Panc1 (cell line): Measurements from ENCODE around the gene RHEB. TPM values are rescaled to one million over a fixed set of nuclear protein-coding genes. Genes with fewer than 3 reads are reported as not detected.

Source experiments
- ATAC-seq: fragments of 200-7000 bp; cut with Tn5 transposase; 2 replicates; pipeline ENCODE4 v1.9.1; 2020; ENCODE audit warnings: mild to moderate bottlenecking, moderate library complexity
- BruUV-seq: library from RNA; stranded (reverse); fragments of 400-500 nt; replicated peaks from 2 replicates; lab custom pipeline; 2021; lab: Mats Ljungman, UMichigan
- CTCF ChIA-PET: fragments of 300-600 bp; sonication (Branson Sonifier 250); formaldehyde crosslinking; loops from one replicate; lab custom pipeline; 2022; ENCODE audit warnings: antibody characterized with exemption; lab: Charles Lee
- POLR2A ChIA-PET: fragments of 300-600 bp; sonication (Branson Sonifier 250); formaldehyde crosslinking; loops from one replicate; lab custom pipeline; 2022; ENCODE audit warnings: antibody characterized with exemption; lab: Charles Lee
- DNase-seq: peaks from one replicate; pipeline ENCODE4 v3.0.0-alpha.2; 2010; ENCODE audit warnings: low read depth, low spot score
- H3K27ac ChIP-seq: 2 replicates; pipeline ENCODE4 v1.5.1; 2011; ENCODE audit warnings: mild to moderate bottlenecking, low read length, inconsistent platforms
- H3K27me3 ChIP-seq: fragments of 200-500 bp; sonication (Bioruptor generic); 2 replicates; pipeline ENCODE4 v1.6.0; 2014; ENCODE audit warnings: low read length, inconsistent platforms; ENCODE audit not compliant: control insufficient read depth, insufficient read depth
- H3K36me3 ChIP-seq: fragments of 200-500 bp; sonication (Bioruptor generic); 2 replicates; pipeline ENCODE4 v1.5.1; 2014; ENCODE audit warnings: inconsistent platforms, mild to moderate bottlenecking, low read length, moderate library complexity; ENCODE audit not compliant: control insufficient read depth, insufficient read depth
- H3K4me1 ChIP-seq: 2 replicates; pipeline ENCODE4 v1.5.1; 2011; ENCODE audit warnings: inconsistent platforms, mild to moderate bottlenecking, low read length, moderate library complexity; ENCODE audit not compliant: control insufficient read depth, insufficient read depth
- H3K4me3 ChIP-seq, 2 experiments: 2 replicates each; pipeline ENCODE4 v1.5.1; 2011 to 2012; ENCODE audit warnings: low read depth in 2 of 2, low read length in 2 of 2, mild to moderate bottlenecking in 2 of 2, inconsistent platforms in 1 of 2, moderate library complexity in 1 of 2
- H3K9me3 ChIP-seq: fragments of 200-500 bp; sonication (Bioruptor generic); 2 replicates; pipeline ENCODE4 v1.5.1; 2014; ENCODE audit warnings: low read depth, mild to moderate bottlenecking, inconsistent platforms, low read length, moderate library complexity; ENCODE audit not compliant: control insufficient read depth, insufficient read depth
- CTCF ChIP-seq: fragments of 450-650 bp; IDR thresholded peaks from 2 replicates; pipeline ENCODE4 v1.5.1; 2017; ENCODE audit warnings: mild to moderate bottlenecking
- POLR2AphosphoS5 ChIP-seq: IDR thresholded peaks from 2 replicates; pipeline ENCODE4 v1.6.1; 2012; ENCODE audit warnings: mild to moderate bottlenecking, low read depth, low read length, moderate library complexity
- SIN3A ChIP-seq: IDR thresholded peaks from 2 replicates; pipeline ENCODE4 v1.6.1; 2012; ENCODE audit warnings: low read depth, mild to moderate bottlenecking, low read length, moderate library complexity, borderline replicate concordance; ENCODE audit not compliant: insufficient read depth
- TCF7L2 ChIP-seq: IDR thresholded peaks from 2 replicates; pipeline ENCODE4 v1.6.1; 2011; ENCODE audit warnings: mild to moderate bottlenecking, low read depth, low read length, inconsistent platforms
- in situ Hi-C: cut with HindIII; loops from 2 replicates; pipeline ENCODE4 v1.10.0; 2016; ENCODE audit warnings: low sequenced_read_pairs, low pct_unique_long_range_greater_than_20kb
- intact Hi-C: fragments of 100-400 bp; cut with micrococcal nuclease; formaldehyde crosslinking; loops from one replicate; pipeline ENCODE4 v1.10.0; 2022; ENCODE audit not compliant: unreplicated experiment
- total RNA-seq: library from RNA; stranded (reverse); gene quantifications from one replicate; pipeline ENCODE4 v1.2.1, GENCODE V29; 2021; ENCODE audit not compliant: unreplicated experiment
- TF ChIP-seq, protein P1 (sequence below), 2 experiments: IDR thresholded peaks; 2 replicates each; pipeline ENCODE4 v1.6.1; 2011 to 2012; ENCODE audit warnings: low read depth in 2 of 2, control low read depth in 1 of 2, low read length in 1 of 2, mild to moderate bottlenecking in 1 of 2, moderate library complexity in 1 of 2; ENCODE audit not compliant: insufficient read depth in 1 of 2

The RHEB gene
- total RNA-seq, 1 experiment from 2014 or later, result 259 TPM

DNA sequence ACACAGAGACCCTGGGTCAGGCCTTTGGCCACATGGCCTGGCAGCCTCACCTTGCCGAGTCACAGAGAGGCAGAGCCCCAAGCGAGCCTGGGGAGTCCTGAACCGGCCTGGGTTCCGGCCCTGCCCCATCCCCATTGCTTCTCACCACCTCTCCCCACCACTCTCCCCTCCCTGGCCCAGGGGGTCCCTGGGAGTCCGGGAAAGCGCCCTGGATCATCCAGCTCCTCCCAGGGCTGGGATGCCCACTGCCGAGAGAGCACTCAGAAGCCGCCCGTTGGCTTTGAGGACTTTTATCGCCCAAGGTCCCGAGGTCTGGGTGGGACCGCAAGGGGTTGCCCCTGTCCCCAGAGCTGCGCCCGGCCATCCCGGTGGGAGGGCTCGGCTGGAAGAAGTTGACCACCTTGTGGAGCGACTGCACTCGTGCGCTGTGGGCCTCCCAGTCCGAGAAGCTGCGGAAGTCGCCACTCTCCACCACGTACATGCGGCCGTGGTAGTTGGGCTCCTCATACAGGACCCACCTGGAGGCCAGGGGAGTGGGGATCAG, 87.9 kb downstream of the RHEB start:
- TF ChIP-seq TCF7L2 (no peak), CTCF (no peak), SIN3A (no peak)
- TF ChIP-seq, protein P1, sequence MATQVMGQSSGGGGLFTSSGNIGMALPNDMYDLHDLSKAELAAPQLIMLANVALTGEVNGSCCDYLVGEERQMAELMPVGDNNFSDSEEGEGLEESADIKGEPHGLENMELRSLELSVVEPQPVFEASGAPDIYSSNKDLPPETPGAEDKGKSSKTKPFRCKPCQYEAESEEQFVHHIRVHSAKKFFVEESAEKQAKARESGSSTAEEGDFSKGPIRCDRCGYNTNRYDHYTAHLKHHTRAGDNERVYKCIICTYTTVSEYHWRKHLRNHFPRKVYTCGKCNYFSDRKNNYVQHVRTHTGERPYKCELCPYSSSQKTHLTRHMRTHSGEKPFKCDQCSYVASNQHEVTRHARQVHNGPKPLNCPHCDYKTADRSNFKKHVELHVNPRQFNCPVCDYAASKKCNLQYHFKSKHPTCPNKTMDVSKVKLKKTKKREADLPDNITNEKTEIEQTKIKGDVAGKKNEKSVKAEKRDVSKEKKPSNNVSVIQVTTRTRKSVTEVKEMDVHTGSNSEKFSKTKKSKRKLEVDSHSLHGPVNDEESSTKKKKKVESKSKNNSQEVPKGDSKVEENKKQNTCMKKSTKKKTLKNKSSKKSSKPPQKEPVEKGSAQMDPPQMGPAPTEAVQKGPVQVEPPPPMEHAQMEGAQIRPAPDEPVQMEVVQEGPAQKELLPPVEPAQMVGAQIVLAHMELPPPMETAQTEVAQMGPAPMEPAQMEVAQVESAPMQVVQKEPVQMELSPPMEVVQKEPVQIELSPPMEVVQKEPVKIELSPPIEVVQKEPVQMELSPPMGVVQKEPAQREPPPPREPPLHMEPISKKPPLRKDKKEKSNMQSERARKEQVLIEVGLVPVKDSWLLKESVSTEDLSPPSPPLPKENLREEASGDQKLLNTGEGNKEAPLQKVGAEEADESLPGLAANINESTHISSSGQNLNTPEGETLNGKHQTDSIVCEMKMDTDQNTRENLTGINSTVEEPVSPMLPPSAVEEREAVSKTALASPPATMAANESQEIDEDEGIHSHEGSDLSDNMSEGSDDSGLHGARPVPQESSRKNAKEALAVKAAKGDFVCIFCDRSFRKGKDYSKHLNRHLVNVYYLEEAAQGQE (IDR thresholded peaks at IDR 0.05; ENCODE audit: insufficient read depth in 1 of 2, low read depth in 2 of 2, low read length in 1 of 2), result no peak
- Histone ChIP-seq H3K4me1 (peaks cover 32% of the 10 kb centered on the region), H3K27me3 (no peaks in the 10 kb centered on the region), H3K36me3 (no peaks in the 10 kb centered on the region), H3K27ac (no peak overlapping the region), H3K9me3 (no peaks in the 10 kb centered on the region), H3K4me3 (no peak overlapping the region)
- POLR2A ChIA-PET, result no interaction called here
- in situ Hi-C loops, result no loop called here
- ATAC-seq (no peak), DNase-seq (no peak)
- no TSS peak for BruUV-seq
- CTCF ChIA-PET, result no interaction called here
- intact Hi-C loops, result no loop called here

DNA sequence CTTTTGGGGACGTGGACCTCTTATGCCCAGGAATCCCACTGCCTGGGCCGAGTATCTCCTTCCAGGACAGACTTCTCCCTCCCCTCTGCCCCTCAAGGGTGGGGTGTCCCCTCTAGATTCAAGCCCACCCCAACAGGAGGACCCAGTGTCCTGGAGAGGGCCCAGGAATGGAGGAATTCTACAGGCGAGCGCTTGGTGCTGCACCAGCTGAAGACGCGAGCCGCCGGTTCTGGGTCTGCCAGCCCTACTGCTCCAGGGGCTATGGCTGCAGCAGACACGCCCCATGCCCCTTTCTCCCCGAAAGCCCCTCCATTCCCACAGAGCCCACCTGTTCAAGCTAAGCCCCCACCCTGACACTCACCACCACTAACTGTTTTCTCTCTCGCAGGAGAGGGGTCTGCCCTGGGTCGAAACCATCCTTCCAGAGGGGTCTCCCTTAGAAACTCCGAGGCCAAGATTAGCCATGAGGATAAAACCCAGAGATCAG, 88.4 kb downstream of the RHEB start:
- H3K9me3 ChIP-seq, result no peaks in the 10 kb centered on the region
- TF ChIP-seq POLR2AphosphoS5 (no peak), SIN3A (no peak), TCF7L2 (no peak), CTCF (no peak)
- TF ChIP-seq, protein P1 (IDR thresholded peaks at IDR 0.05; ENCODE audit: insufficient read depth in 1 of 2, low read depth in 2 of 2, low read length in 1 of 2), result no peak
- no peaks in the 10 kb centered on the region for H3K27me3 ChIP-seq
- ChIA-PET POLR2A (no interaction called here), CTCF (no interaction called here)
- no peaks in the 10 kb centered on the region for H3K36me3 ChIP-seq
- intact Hi-C loops (no loop called here), in situ Hi-C loops (no loop called here)
- peaks cover 37% of the 10 kb centered on the region for H3K4me1 ChIP-seq
- H3K27ac ChIP-seq, result no peak overlapping the region
- no TSS peak for BruUV-seq
- DNase-seq, result no peak
- no peak overlapping the region for H3K4me3 ChIP-seq
- ATAC-seq, result no peak
